H9 (cell line): Measurements from ENCODE around the gene PCDHA1. TPM values are rescaled to one million over a fixed set of nuclear protein-coding genes. Genes with fewer than 3 reads are reported as not detected.
"Not testable (repeated sequence)": the region's sequence is repeated elsewhere in the genome, so short reads cannot be mapped to it uniquely, and the experiment has no call there.

Experiments used
- DNase-seq: peaks from one replicate; pipeline ENCODE4 v3.0.0-alpha.2; 2017
- H2AFZ ChIP-seq: one replicate; pipeline ENCODE4 v1.6.1; 2013; ENCODE audit warnings: mild to moderate bottlenecking, low read length, control low read depth, moderate library complexity
- H2AK5ac ChIP-seq: 2 replicates; pipeline ENCODE4 v1.6.1; 2013; ENCODE audit warnings: low read length, control low read depth, mixed read lengths; ENCODE audit not compliant: insufficient read length
- H2BK120ac ChIP-seq: one replicate; pipeline ENCODE4 v1.6.1; 2013; ENCODE audit warnings: low read depth, mild to moderate bottlenecking, low read length, control low read depth, inconsistent platforms; ENCODE audit not compliant: poor library complexity, severe bottlenecking
- H2BK12ac ChIP-seq: 2 replicates; pipeline ENCODE4 v1.6.1; 2013; ENCODE audit warnings: low read length, control low read depth, mixed read lengths, low read depth; ENCODE audit not compliant: insufficient read length
- H2BK15ac ChIP-seq: 2 replicates; pipeline ENCODE4 v1.6.1; 2013; ENCODE audit warnings: low read depth, low read length, control low read depth
- H2BK20ac ChIP-seq: one replicate; pipeline ENCODE4 v1.6.1; 2013; ENCODE audit warnings: low read depth, mild to moderate bottlenecking, low read length, control low read depth, inconsistent platforms; ENCODE audit not compliant: poor library complexity, severe bottlenecking
- H2BK5ac ChIP-seq: 2 replicates; pipeline ENCODE4 v1.6.1; 2013; ENCODE audit warnings: low read length, control low read depth, mixed read lengths; ENCODE audit not compliant: insufficient read length
- H3K14ac ChIP-seq: 2 replicates; pipeline ENCODE4 v1.6.1; 2013; ENCODE audit warnings: low read length, control low read depth; ENCODE audit not compliant: insufficient read depth
- H3K18ac ChIP-seq: 2 replicates; pipeline ENCODE4 v1.6.1; 2013; ENCODE audit warnings: low read depth, mild to moderate bottlenecking, mixed read lengths, low read length, control low read depth; ENCODE audit not compliant: insufficient read length
- H3K23ac ChIP-seq: 2 replicates; pipeline ENCODE4 v1.6.1; 2013; ENCODE audit warnings: low read length, control low read depth, mixed read lengths, low read depth; ENCODE audit not compliant: insufficient read length
- H3K23me2 ChIP-seq: 2 replicates; pipeline ENCODE4 v1.6.1; 2013; ENCODE audit warnings: low read depth, mild to moderate bottlenecking, mixed read lengths, low read length, control low read depth; ENCODE audit not compliant: insufficient read length, poor library complexity, severe bottlenecking
- H3K27ac ChIP-seq: 2 replicates; pipeline ENCODE4 v1.5.1; 2013; ENCODE audit warnings: low read length, control low read depth, mixed read lengths, low read depth; ENCODE audit not compliant: insufficient read length
- H3K27me3 ChIP-seq: 2 replicates; pipeline ENCODE4 v1.6.1; 2013; ENCODE audit warnings: low read length, control low read depth, inconsistent platforms; ENCODE audit not compliant: insufficient read depth
- H3K4ac ChIP-seq: 2 replicates; pipeline ENCODE4 v1.6.1; 2013; ENCODE audit warnings: low read depth, mild to moderate bottlenecking, control low read depth, inconsistent platforms, low read length, moderate library complexity
- H3K4me1 ChIP-seq: 2 replicates; pipeline ENCODE4 v1.6.1; 2013; ENCODE audit warnings: low read length, control low read depth, inconsistent platforms; ENCODE audit not compliant: insufficient read depth
- H3K4me2 ChIP-seq: 2 replicates; pipeline ENCODE4 v1.6.1; 2013; ENCODE audit warnings: low read length, control low read depth, mixed read lengths; ENCODE audit not compliant: insufficient read length, insufficient read depth
- H3K56ac ChIP-seq: 2 replicates; pipeline ENCODE4 v1.6.1; 2013; ENCODE audit warnings: low read depth, mild to moderate bottlenecking, mixed read lengths, low read length, control low read depth; ENCODE audit not compliant: insufficient read length
- H3K79me1 ChIP-seq: 2 replicates; pipeline ENCODE4 v1.6.1; 2013; ENCODE audit warnings: low read depth, mild to moderate bottlenecking, moderate library complexity, low read length, control low read depth, inconsistent platforms; ENCODE audit not compliant: insufficient read depth, poor library complexity, severe bottlenecking
- H3K79me2 ChIP-seq: 2 replicates; pipeline ENCODE4 v1.6.1; 2013; ENCODE audit warnings: low read length, control low read depth, inconsistent platforms; ENCODE audit not compliant: insufficient read depth
- H3K9ac ChIP-seq: 2 replicates; pipeline ENCODE4 v1.6.1; 2013; ENCODE audit warnings: low read length, control low read depth, mixed read lengths; ENCODE audit not compliant: insufficient read length; ENCODE audit errors: extremely low read depth
- H3K9me3 ChIP-seq: one replicate; pipeline ENCODE4 v1.6.1; 2013; ENCODE audit warnings: low read depth, low read length, inconsistent platforms; ENCODE audit not compliant: control insufficient read depth
- H3T11ph ChIP-seq: one replicate; pipeline ENCODE4 v1.6.1; 2013; ENCODE audit warnings: mild to moderate bottlenecking, low read length, control low read depth, inconsistent platforms
- H4K20me1 ChIP-seq: one replicate; pipeline ENCODE4 v1.6.1; 2013; ENCODE audit not compliant: control insufficient read depth, insufficient read length, insufficient read depth
- H4K5ac ChIP-seq: 2 replicates; pipeline ENCODE4 v1.6.1; 2013; ENCODE audit warnings: low read depth, mild to moderate bottlenecking, mixed read lengths, low read length, control low read depth; ENCODE audit not compliant: insufficient read length
- H4K8ac ChIP-seq: replicated peaks from 2 replicates; pipeline ENCODE4 v1.6.1; 2013; ENCODE audit warnings: low read length, control low read depth, mixed read lengths, low read depth; ENCODE audit not compliant: insufficient read length
- H4K91ac ChIP-seq: 2 replicates; pipeline ENCODE4 v1.6.1; 2013; ENCODE audit warnings: low read depth, mild to moderate bottlenecking, moderate library complexity, mixed read lengths, low read length, control low read depth; ENCODE audit not compliant: insufficient read length
- H3K27ac Mint-ChIP-seq, 3 experiments: 2 replicates in 2 of 3; 3 replicates in 1 of 3; pipeline ENCODE4 v1.8.0; 2020 to 2021; ENCODE audit warnings: mixed read lengths in 3 of 3, mild to moderate bottlenecking in 1 of 3, moderate library complexity in 1 of 3
- H3K27me3 Mint-ChIP-seq: 2 replicates; pipeline ENCODE4 v1.8.0; 2021; ENCODE audit warnings: low read depth, mild to moderate bottlenecking, moderate library complexity, mixed read lengths
- H3K36me3 Mint-ChIP-seq, 3 experiments: 2 replicates in 2 of 3; 3 replicates in 1 of 3; pipeline ENCODE4 v1.8.0; 2020 to 2021; ENCODE audit warnings: low read depth in 3 of 3, mixed read lengths in 3 of 3; ENCODE audit not compliant: insufficient read depth in 1 of 3
- H3K4me1 Mint-ChIP-seq, 2 experiments: 2 replicates each; pipeline ENCODE4 v1.8.0; 2020; ENCODE audit warnings: mixed read lengths in 2 of 2
- H3K4me3 Mint-ChIP-seq, 2 experiments: 2 replicates in 1 of 2; 3 replicates in 1 of 2; pipeline ENCODE4 v1.8.0; 2020 to 2021; ENCODE audit warnings: mild to moderate bottlenecking in 2 of 2, mixed read lengths in 2 of 2, moderate library complexity in 1 of 2
- H3K9me3 Mint-ChIP-seq, 2 experiments: 2 replicates in 1 of 2; 3 replicates in 1 of 2; pipeline ENCODE4 v1.8.0; 2020; ENCODE audit warnings: mild to moderate bottlenecking in 2 of 2, mixed read lengths in 2 of 2, moderate library complexity in 1 of 2
- WGBS: extraction: QIAGEN DNeasy Blood & Tissue Kit; methylation state at CpG from one replicate; pipeline ENCODE4 v1.1.7; 2013; ENCODE audit warnings: missing lambda C conversion rate, low lambda C conversion rate, mixed read lengths; ENCODE audit not compliant: insufficient read length; ENCODE audit errors: extremely low coverage; 5-methylcytosine and 5-hydroxymethylcytosine counted together
- total RNA-seq: library from RNA; stranded (reverse); gene quantifications from 2 replicates; pipeline ENCODE4 v1.2.1, GENCODE V29; 2021
- TF ChIP-seq, protein P1 (sequence below): fragments of 200-600 bp; sonication (generic); conservative IDR thresholded peaks from 3 replicates; pipeline ENCODE4 v1.8.0; 2021; ENCODE audit warnings: antibody characterized with exemption, mild to moderate bottlenecking

The PCDHA1 gene
- total RNA-seq, 1 experiment from 2014 or later = 0.61 TPM

DNA sequence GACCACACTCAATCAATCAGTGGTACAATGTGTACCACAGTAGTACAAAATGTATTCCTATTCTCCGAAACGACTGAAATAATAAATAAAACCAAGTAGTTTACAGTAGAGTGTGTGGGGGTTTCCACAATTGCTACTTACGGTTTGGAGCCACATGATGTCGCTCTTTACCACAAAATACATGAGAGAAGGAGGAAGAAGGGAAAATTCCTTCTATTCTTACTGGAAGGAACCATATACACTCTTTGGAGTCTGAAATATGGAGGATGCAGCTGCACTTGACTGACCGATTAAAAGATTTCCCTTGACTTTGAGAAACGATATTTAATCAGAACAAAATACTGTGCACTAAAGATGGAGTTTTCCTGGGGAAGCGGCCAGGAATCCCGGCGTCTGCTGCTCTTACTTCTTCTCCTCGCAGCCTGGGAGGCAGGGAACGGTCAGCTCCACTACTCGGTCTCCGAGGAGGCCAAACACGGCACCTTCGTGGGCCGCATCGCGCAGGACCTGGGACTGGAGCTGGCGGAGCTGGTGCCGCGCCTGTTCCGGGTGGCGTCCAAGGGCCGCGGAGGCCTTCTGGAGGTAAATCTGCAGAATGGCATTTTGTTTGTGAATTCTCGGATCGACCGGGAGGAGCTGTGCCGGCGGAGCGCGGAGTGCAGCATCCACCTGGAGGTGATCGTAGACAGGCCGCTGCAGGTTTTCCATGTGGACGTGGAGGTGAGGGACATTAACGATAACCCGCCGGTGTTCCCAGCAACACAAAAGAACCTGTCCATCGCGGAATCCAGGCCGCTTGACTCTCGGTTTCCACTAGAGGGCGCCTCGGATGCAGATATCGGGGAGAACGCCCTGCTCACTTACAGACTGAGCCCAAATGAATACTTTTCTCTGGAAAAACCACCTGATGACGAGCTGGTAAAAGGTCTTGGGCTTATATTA lies 21.2 kb downstream of the PCDHA1 start, which contains the start of gene PCDHA4:
TSS of gene PCDHA4 (plus strand) at position 235 of the 942 bp plus-strand sequence.
- no peak within 1 kb of the TSS for H2BK15ac ChIP-seq
- no peak within 1 kb of the TSS for H2BK120ac ChIP-seq
- Mint-ChIP-seq H3K36me3 (peaks cover 6 to 49% (median 24%) of the 10 kb centered on the region in 3 experiments), H3K27ac (peak within 1 kb of the TSS in 1 of 3 experiments; percentile 90; a peak in 2 of 7 replicates), H3K9me3 (peaks cover 42 to 46% of the 10 kb centered on the region in 2 experiments), H3K4me1 (peaks cover 0 to 4% of the 10 kb centered on the region in 2 experiments; a peak in 2 of 4 replicates), H3K27me3 (no peaks in the 10 kb centered on the region), H3K4me3 (peak within 1 kb of the TSS; percentile 82 to 92)
- no peak within 1 kb of the TSS for H2AFZ ChIP-seq
- H4K91ac ChIP-seq = no peak within 1 kb of the TSS
- no peaks in the 10 kb centered on the region for H3K79me2 ChIP-seq
- no peak within 1 kb of the TSS for H4K8ac ChIP-seq
- no peak within 1 kb of the TSS for H2AK5ac ChIP-seq
- H3K9me3 ChIP-seq = no peaks in the 10 kb centered on the region
- no peak within 1 kb of the TSS for H2BK20ac ChIP-seq
- no peaks in the 10 kb centered on the region for H3K23me2 ChIP-seq
- no peak within 1 kb of the TSS for H4K5ac ChIP-seq
- no peaks in the 10 kb centered on the region for H4K20me1 ChIP-seq
- peak within 1 kb of the TSS; percentile 72 for H3K9ac ChIP-seq
- H3K23ac ChIP-seq = no peak within 1 kb of the TSS
- H3K56ac ChIP-seq = no peak within 1 kb of the TSS
- H3T11ph ChIP-seq = no peak within 1 kb of the TSS
- H3K14ac ChIP-seq = peak within 1 kb of the TSS; percentile 88
- no peak within 1 kb of the TSS; the same call in 1 of the 2 replicates for H3K4ac ChIP-seq
- DNase-seq = peak; percentile 84
- WGBS = no CpG with 5 or more reads among the region's 47 CpGs
- H3K4me2 ChIP-seq = peak within 1 kb of the TSS; percentile 69
- H3K27me3 ChIP-seq = no peaks in the 10 kb centered on the region
- H3K27ac ChIP-seq = no peak within 1 kb of the TSS
- H2BK5ac ChIP-seq = no peak within 1 kb of the TSS
- TF ChIP-seq, protein P1, sequence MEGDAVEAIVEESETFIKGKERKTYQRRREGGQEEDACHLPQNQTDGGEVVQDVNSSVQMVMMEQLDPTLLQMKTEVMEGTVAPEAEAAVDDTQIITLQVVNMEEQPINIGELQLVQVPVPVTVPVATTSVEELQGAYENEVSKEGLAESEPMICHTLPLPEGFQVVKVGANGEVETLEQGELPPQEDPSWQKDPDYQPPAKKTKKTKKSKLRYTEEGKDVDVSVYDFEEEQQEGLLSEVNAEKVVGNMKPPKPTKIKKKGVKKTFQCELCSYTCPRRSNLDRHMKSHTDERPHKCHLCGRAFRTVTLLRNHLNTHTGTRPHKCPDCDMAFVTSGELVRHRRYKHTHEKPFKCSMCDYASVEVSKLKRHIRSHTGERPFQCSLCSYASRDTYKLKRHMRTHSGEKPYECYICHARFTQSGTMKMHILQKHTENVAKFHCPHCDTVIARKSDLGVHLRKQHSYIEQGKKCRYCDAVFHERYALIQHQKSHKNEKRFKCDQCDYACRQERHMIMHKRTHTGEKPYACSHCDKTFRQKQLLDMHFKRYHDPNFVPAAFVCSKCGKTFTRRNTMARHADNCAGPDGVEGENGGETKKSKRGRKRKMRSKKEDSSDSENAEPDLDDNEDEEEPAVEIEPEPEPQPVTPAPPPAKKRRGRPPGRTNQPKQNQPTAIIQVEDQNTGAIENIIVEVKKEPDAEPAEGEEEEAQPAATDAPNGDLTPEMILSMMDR = peak; percentile 74
- H3K18ac ChIP-seq = peak within 1 kb of the TSS; percentile 43
- no peaks in the 10 kb centered on the region for H3K79me1 ChIP-seq
- no peaks in the 10 kb centered on the region for H3K4me1 ChIP-seq
- H2BK12ac ChIP-seq = no peak within 1 kb of the TSS

DNA sequence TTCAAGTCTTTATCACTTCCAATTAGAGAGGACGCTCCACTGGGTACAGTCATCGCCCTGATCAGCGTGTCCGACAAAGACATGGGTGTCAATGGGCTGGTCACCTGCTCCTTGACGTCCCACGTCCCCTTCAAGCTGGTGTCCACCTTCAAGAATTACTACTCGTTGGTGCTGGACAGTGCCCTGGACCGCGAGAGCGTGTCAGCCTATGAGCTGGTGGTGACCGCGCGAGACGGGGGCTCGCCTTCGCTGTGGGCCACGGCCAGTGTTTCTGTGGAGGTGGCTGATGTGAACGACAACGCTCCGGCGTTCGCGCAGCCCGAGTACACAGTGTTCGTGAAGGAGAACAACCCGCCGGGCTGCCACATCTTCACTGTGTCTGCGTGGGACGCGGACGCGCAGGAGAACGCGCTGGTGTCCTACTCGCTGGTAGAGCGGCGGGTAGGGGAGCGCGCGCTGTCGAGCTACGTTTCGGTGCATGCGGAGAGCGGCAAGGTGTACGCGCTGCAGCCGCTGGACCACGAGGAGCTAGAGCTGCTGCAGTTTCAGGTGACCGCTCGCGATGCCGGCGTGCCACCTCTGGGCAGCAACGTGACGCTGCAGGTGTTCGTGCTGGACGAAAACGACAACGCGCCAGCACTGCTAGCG lies 22.4 kb downstream of the PCDHA1 start:
- Mint-ChIP-seq H3K9me3 (peaks cover 35 to 37% of the 10 kb centered on the region in 2 experiments), H3K36me3 (peaks cover 4 to 40% (median 22%) of the 10 kb centered on the region in 3 experiments; a peak in 5 of 7 replicates)
- not testable (repeated sequence) for H3K27me3 Mint-ChIP-seq, H2BK20ac ChIP-seq, H3K4me1 Mint-ChIP-seq, H4K20me1 ChIP-seq, H3K56ac ChIP-seq, H3K27ac ChIP-seq, H2BK120ac ChIP-seq, H3K14ac ChIP-seq, H2AK5ac ChIP-seq, H3K79me2 ChIP-seq, H4K91ac ChIP-seq, H3K18ac ChIP-seq, H4K5ac ChIP-seq, H3K27ac Mint-ChIP-seq, H3K4me1 ChIP-seq, H4K8ac ChIP-seq, H3K27me3 ChIP-seq, H3K4me3 Mint-ChIP-seq, H2BK5ac ChIP-seq, H3K9me3 ChIP-seq, H3K79me1 ChIP-seq, DNase-seq, H3T11ph ChIP-seq, H3K4ac ChIP-seq, H3K9ac ChIP-seq, H2AFZ ChIP-seq, H2BK12ac ChIP-seq, H3K23me2 ChIP-seq, H3K23ac ChIP-seq, H2BK15ac ChIP-seq
- H3K4me2 ChIP-seq = peak overlapping the region; percentile 69
- WGBS = no CpG with 5 or more reads among the region's 62 CpGs
